Daoy (cell line): ENCODE measurements around the gene ADCY1. TPM values are rescaled to one million over a fixed set of nuclear protein-coding genes. Genes with fewer than 3 reads are reported as not detected.
A peak's percentile ranks its signal among the peaks of the same experiment; 100 is the strongest.
"Not testable (repeated sequence)": the region's sequence is repeated elsewhere in the genome, so short reads cannot be mapped to it uniquely, and the experiment has no call there.

ENCODE experiments used
- DNase-seq: peaks from one replicate; pipeline ENCODE4 v3.0.0-alpha.2; 2015; ENCODE audit warnings: low read depth
- total RNA-seq: library from RNA; depleted of rRNA; stranded (reverse); fragments of >200 nt; shearing (Covaris generic); gene quantifications from 2 replicates; pipeline ENCODE4 v1.2.3, GENCODE V29; 2014

ADCY1 gene
- total RNA-seq, 1 experiment from 2014 or later: 0.34 TPM

- DNase-seq: not testable (repeated sequence)
Observed at GRCh38 chr7:45740573-45740972, 166.4 kb downstream of the ADCY1 start.

GRCh38 chr7:45748976-45749375 is 174.8 kb downstream of the ADCY1 start:
- not testable (repeated sequence) for DNase-seq

- DNase-seq: not testable (repeated sequence)
Observed at GRCh38 chr7:45751352-45751751, 177.2 kb downstream of the ADCY1 start.

GRCh38 chr7:45756333-45756732 is 182.2 kb downstream of the ADCY1 start:
- DNase-seq: not testable (repeated sequence)

GRCh38 chr7:45756757-45757156 is 182.6 kb downstream of the ADCY1 start:
- not testable (repeated sequence) for DNase-seq

GRCh38 chr7:45759464-45759863 is 185.3 kb downstream of the ADCY1 start:
- DNase-seq: not testable (repeated sequence)

- not testable (repeated sequence) for DNase-seq
Observed at GRCh38 chr7:45761545-45762205, 187.5 kb downstream of the ADCY1 start.

- DNase-seq: not testable (repeated sequence)
Observed at GRCh38 chr7:45762225-45762994, 188.2 kb downstream of the ADCY1 start.

- peak; percentile 100 for DNase-seq
Observed at GRCh38 chr7:45768516-45769394, 194.6 kb downstream of the ADCY1 start.

- not testable (repeated sequence) for DNase-seq
Observed at GRCh38 chr7:45769626-45770025, 195.5 kb downstream of the ADCY1 start.
